GM18498 (cell line): Measurements from ENCODE around the gene ST6GALNAC3.
"Not testable (repeated sequence)": the region's sequence is repeated elsewhere in the genome, so short reads cannot be mapped to it uniquely, and the experiment has no call there.

ENCODE experiments used
- ATAC-seq: cut with Tn5 transposase; IDR thresholded peaks from one replicate; pipeline ENCODE4 v1.9.1; 2021; ENCODE audit warnings: mild to moderate bottlenecking, moderate library complexity; ENCODE audit not compliant: unreplicated experiment

The ST6GALNAC3 gene

GRCh38 chr1:76070538-76070937 lies 4.0 kb upstream of the ST6GALNAC3 start:
- no peak for ATAC-seq

- ATAC-seq = no peak
Measured at GRCh38 chr1:76073481-76073880, 1.1 kb upstream of the ST6GALNAC3 start.

GRCh38 chr1:76075188-76075489 lies 593 bp downstream of the ST6GALNAC3 start:
- no peak for ATAC-seq

- ATAC-seq = no peak
Measured at GRCh38 chr1:76075877-76076276, 1.3 kb downstream of the ST6GALNAC3 start.

GRCh38 chr1:76079475-76080227 lies 5.1 kb downstream of the ST6GALNAC3 start:
- ATAC-seq = no peak

- ATAC-seq = no peak
Measured at GRCh38 chr1:76080552-76081079, 6.1 kb downstream of the ST6GALNAC3 start.

GRCh38 chr1:76082062-76082461 lies 7.5 kb downstream of the ST6GALNAC3 start:
- ATAC-seq = no peak

GRCh38 chr1:76083189-76083588 lies 8.6 kb downstream of the ST6GALNAC3 start:
- ATAC-seq = no peak

GRCh38 chr1:76084029-76084627 lies 9.6 kb downstream of the ST6GALNAC3 start:
- ATAC-seq = no peak

- ATAC-seq = no peak
Measured at GRCh38 chr1:76084685-76085084, 10.1 kb downstream of the ST6GALNAC3 start.

GRCh38 chr1:76086109-76086508 lies 11.6 kb downstream of the ST6GALNAC3 start:
- ATAC-seq = no peak

- no peak for ATAC-seq
Measured at GRCh38 chr1:76086597-76086996, 12.1 kb downstream of the ST6GALNAC3 start.

GRCh38 chr1:76090283-76091203 lies 16.0 kb downstream of the ST6GALNAC3 start:
- no peak for ATAC-seq

- ATAC-seq = no peak
Measured at GRCh38 chr1:76092812-76093211, 18.3 kb downstream of the ST6GALNAC3 start.

GRCh38 chr1:76093522-76094312 lies 19.2 kb downstream of the ST6GALNAC3 start:
- no peak for ATAC-seq

- ATAC-seq = no peak
Measured at GRCh38 chr1:76095802-76096201, 21.3 kb downstream of the ST6GALNAC3 start.

GRCh38 chr1:76097064-76097463 lies 22.5 kb downstream of the ST6GALNAC3 start:
- not testable (repeated sequence) for ATAC-seq

GRCh38 chr1:76098845-76099244 lies 24.3 kb downstream of the ST6GALNAC3 start:
- ATAC-seq = no peak

GRCh38 chr1:76101548-76101947 lies 27.0 kb downstream of the ST6GALNAC3 start:
- no peak for ATAC-seq

- no peak for ATAC-seq
Measured at GRCh38 chr1:76102046-76102445, 27.5 kb downstream of the ST6GALNAC3 start.

- ATAC-seq = no peak
Measured at GRCh38 chr1:76103034-76103433, 28.5 kb downstream of the ST6GALNAC3 start.
